B cell (primary cell): ENCODE data around the gene MYO6.

ENCODE experiments used
- EZH2 ChIP-seq: IDR thresholded peaks from 2 replicates; pipeline ENCODE4 v1.6.1; 2012; ENCODE audit warnings: borderline replicate concordance, low read depth, mild to moderate bottlenecking, moderate library complexity, low read length; ENCODE audit not compliant: insufficient read depth, poor library complexity, severe bottlenecking
- TF ChIP-seq, protein P1 (sequence below): fragments of 200-600 bp; IDR thresholded peaks from one replicate; pipeline ENCODE4 v1.8.0; 2022; ENCODE audit warnings: antibody characterized with exemption, mild to moderate bottlenecking

DNA sequence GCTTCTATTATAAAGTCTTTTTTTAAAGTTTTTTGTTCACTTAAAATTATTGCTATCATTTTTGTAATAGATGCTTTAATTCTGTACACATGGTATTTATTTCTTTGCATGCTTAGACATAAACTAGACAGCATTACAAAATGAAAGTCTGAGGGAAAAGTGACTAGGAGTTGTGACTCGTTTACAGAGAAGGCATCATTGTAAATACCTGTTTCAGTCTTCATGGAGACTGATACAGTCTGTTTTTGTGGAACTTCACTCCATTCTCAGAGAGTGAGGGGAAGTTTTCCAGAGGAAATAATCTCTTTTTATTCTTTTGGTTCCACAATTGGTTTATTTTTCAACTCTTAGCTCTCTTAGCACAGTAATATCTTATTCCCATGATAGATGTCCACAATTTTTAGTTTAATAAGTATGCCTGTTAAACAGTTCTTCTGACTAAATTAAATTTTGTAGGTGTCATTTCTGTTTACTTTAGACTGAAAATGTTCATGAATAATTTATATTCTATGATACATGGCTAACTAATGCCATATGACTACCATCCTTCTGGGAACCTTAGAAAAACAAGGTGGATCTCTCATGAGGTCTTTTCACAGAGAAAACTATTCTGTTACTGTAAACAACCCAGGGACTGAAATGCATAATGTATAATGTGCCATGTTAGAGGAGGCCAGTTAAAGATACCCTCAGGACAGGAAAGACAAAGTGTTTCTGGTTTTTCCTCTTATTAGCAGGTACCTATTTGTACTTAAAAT lies 69.2 kb downstream of the MYO6 start:
- TF ChIP-seq, protein P1, sequence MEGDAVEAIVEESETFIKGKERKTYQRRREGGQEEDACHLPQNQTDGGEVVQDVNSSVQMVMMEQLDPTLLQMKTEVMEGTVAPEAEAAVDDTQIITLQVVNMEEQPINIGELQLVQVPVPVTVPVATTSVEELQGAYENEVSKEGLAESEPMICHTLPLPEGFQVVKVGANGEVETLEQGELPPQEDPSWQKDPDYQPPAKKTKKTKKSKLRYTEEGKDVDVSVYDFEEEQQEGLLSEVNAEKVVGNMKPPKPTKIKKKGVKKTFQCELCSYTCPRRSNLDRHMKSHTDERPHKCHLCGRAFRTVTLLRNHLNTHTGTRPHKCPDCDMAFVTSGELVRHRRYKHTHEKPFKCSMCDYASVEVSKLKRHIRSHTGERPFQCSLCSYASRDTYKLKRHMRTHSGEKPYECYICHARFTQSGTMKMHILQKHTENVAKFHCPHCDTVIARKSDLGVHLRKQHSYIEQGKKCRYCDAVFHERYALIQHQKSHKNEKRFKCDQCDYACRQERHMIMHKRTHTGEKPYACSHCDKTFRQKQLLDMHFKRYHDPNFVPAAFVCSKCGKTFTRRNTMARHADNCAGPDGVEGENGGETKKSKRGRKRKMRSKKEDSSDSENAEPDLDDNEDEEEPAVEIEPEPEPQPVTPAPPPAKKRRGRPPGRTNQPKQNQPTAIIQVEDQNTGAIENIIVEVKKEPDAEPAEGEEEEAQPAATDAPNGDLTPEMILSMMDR, result no peak
- TF ChIP-seq EZH2, result no peak
